Measurements from ENCODE around the gene PECR. TPM values are rescaled to one million over a fixed set of nuclear protein-coding genes. Genes with fewer than 3 reads are reported as not detected.

The PECR gene
- total and polyA plus RNA-seq, 4 donors: 31.8 to 152 (median 65.5) TPM

- 79% methylated on average over 3 of the region's 3 CpGs for WGBS
- Histone ChIP-seq H3K4me1 (ENCODE audit: control insufficient read depth in 4 of 4, insufficient read depth in 4 of 4, low read length in 3 of 4) (peaks cover 0 to 1% (median 0%) of the 10 kb centered on the region in 4 donors), H3K4me3 (ENCODE audit: low read depth in 1 of 3, low read length in 3 of 3) (no peak overlapping the region), H3K36me3 (ENCODE audit: control insufficient read depth in 4 of 4, insufficient read depth in 3 of 4, low read depth in 1 of 4, low read length in 3 of 4) (no peaks in the 10 kb centered on the region), H3K27ac (ENCODE audit: low read depth in 1 of 2, low read length in 2 of 2) (no peak overlapping the region), H3K9me3 (ENCODE audit: control insufficient read depth in 4 of 4, low read length in 3 of 4) (no peaks in the 10 kb centered on the region), H3K9ac (ENCODE audit: low read depth in 1 of 2, low read length in 2 of 2) (no peak overlapping the region), H3K27me3 (ENCODE audit: control insufficient read depth in 4 of 4, insufficient read depth in 4 of 4, low read length in 3 of 4) (no peaks in the 10 kb centered on the region)
- no peak for DNase-seq (ENCODE audit: low spot score)
- no peak for TF ChIP-seq RAD21 (IDR thresholded peaks at IDR 0.05)
- no peak for TF ChIP-seq GABPA (IDR thresholded peaks at IDR 0.05 in 1 of 2, conservative IDR thresholded peaks at IDR 0.05 in 1 of 2)
- no peak for TF ChIP-seq ZBTB33 (IDR thresholded peaks at IDR 0.05)
- no peak for TF ChIP-seq FOXA1 (IDR thresholded peaks at IDR 0.05)
- TF ChIP-seq FOXA2 (IDR thresholded peaks at IDR 0.05): no peak
- no peak for TF ChIP-seq NR2F2 (IDR thresholded peaks at IDR 0.05)
- TF ChIP-seq SP1 (IDR thresholded peaks at IDR 0.05): no peak
- TF ChIP-seq RXRA (IDR thresholded peaks at IDR 0.05): no peak
- TF ChIP-seq JUND (IDR thresholded peaks at IDR 0.05): no peak
- no peak for TF ChIP-seq CTCF (IDR thresholded peaks at IDR 0.05; ENCODE audit: low read depth, low read length, missing input control)
- TF ChIP-seq YY1 (IDR thresholded peaks at IDR 0.05): no peak
- no peak for TF ChIP-seq HNF4G (IDR thresholded peaks at IDR 0.05)
- TF ChIP-seq ATF3 (IDR thresholded peaks at IDR 0.05): no peak
- no peak for TF ChIP-seq HNF4A (conservative IDR thresholded peaks at IDR 0.05)
Observed at GRCh38 chr2:216094701-216095100, 13.1 kb upstream of the PECR start.

GRCh38 chr2:216092646-216093045 is 11.0 kb upstream of the PECR start:
- Histone ChIP-seq H3K9ac (ENCODE audit: low read depth in 1 of 2, low read length in 2 of 2) (no peak overlapping the region), H3K27me3 (ENCODE audit: control insufficient read depth in 4 of 4, insufficient read depth in 4 of 4, low read length in 3 of 4) (no peaks in the 10 kb centered on the region), H3K4me1 (ENCODE audit: control insufficient read depth in 4 of 4, insufficient read depth in 4 of 4, low read length in 3 of 4) (peaks cover 0 to 1% (median 0%) of the 10 kb centered on the region in 4 donors), H3K27ac (ENCODE audit: low read depth in 1 of 2, low read length in 2 of 2) (no peak overlapping the region), H3K9me3 (ENCODE audit: control insufficient read depth in 4 of 4, low read length in 3 of 4) (no peaks in the 10 kb centered on the region), H3K4me3 (ENCODE audit: low read depth in 1 of 3, low read length in 3 of 3) (no peak overlapping the region), H3K36me3 (ENCODE audit: control insufficient read depth in 4 of 4, insufficient read depth in 3 of 4, low read depth in 1 of 4, low read length in 3 of 4) (no peaks in the 10 kb centered on the region)
- TF ChIP-seq FOXA2 (IDR thresholded peaks at IDR 0.05): no peak
- TF ChIP-seq JUND (IDR thresholded peaks at IDR 0.05): no peak
- no peak for TF ChIP-seq GABPA (IDR thresholded peaks at IDR 0.05 in 1 of 2, conservative IDR thresholded peaks at IDR 0.05 in 1 of 2)
- no peak for TF ChIP-seq HNF4G (IDR thresholded peaks at IDR 0.05)
- no peak for TF ChIP-seq TAF1 (conservative IDR thresholded peaks at IDR 0.05)
- TF ChIP-seq EGR1 (IDR thresholded peaks at IDR 0.05; ENCODE audit: low read depth in 2 of 2): no peak
- TF ChIP-seq HNF4A (conservative IDR thresholded peaks at IDR 0.05): no peak
- no peak for TF ChIP-seq YY1 (IDR thresholded peaks at IDR 0.05)
- TF ChIP-seq SP1 (IDR thresholded peaks at IDR 0.05): no peak
- TF ChIP-seq FOXA1 (IDR thresholded peaks at IDR 0.05): no peak
- TF ChIP-seq ATF3 (IDR thresholded peaks at IDR 0.05): no peak
- TF ChIP-seq MAX (IDR thresholded peaks at IDR 0.05): no peak
- no peak for DNase-seq (ENCODE audit: low spot score)
- 83% methylated on average over 2 of the region's 2 CpGs for WGBS

Measured in liver (tissue), 9 donors.